GM04504 (cell line): ENCODE data around the gene SCAMP4.
"Not testable (repeated sequence)": the region's sequence is repeated elsewhere in the genome, so short reads cannot be mapped to it uniquely, and the experiment has no call there.

Source experiments
- DNase-seq: peaks from one replicate; pipeline ENCODE4 v3.0.0-alpha.2; 2012; ENCODE audit warnings: low read depth

Gene SCAMP4

GRCh38 chr19:1882786-1883692, 22.2 kb upstream of the SCAMP4 start:
- no peak for DNase-seq

- no peak for DNase-seq
Observed at GRCh38 chr19:1883784-1884183, 21.4 kb upstream of the SCAMP4 start.

GRCh38 chr19:1884291-1884718, 20.9 kb upstream of the SCAMP4 start:
- DNase-seq: no peak

GRCh38 chr19:1884719-1885334, 20.4 kb upstream of the SCAMP4 start:
- DNase-seq: no peak

GRCh38 chr19:1885398-1886119, 19.6 kb upstream of the SCAMP4 start, which contains the start of gene ABHD17A:
TSS of gene ABHD17A (minus strand) at chr19:1885496. CDS start at chr19:1881566, 3,930 bp downstream.
- peak; percentile 86 for DNase-seq

- not testable (repeated sequence) for DNase-seq
Observed at GRCh38 chr19:1886360-1886759, 18.8 kb upstream of the SCAMP4 start.

- no peak for DNase-seq
Observed at GRCh38 chr19:1888385-1888784, 16.8 kb upstream of the SCAMP4 start.

GRCh38 chr19:1889907-1890306, 15.3 kb upstream of the SCAMP4 start:
- no peak for DNase-seq

- DNase-seq: no peak
Observed at GRCh38 chr19:1893791-1894190, 11.4 kb upstream of the SCAMP4 start.

GRCh38 chr19:1896508-1896907, 8.7 kb upstream of the SCAMP4 start:
- no peak for DNase-seq

GRCh38 chr19:1901940-1902404, 3.2 kb upstream of the SCAMP4 start:
- no peak for DNase-seq

- DNase-seq: no peak
Observed at GRCh38 chr19:1902923-1903322, 2.3 kb upstream of the SCAMP4 start.

- DNase-seq: no peak
Observed at GRCh38 chr19:1904860-1905109, 414 bp upstream of the SCAMP4 start.

- DNase-seq: no peak
Observed at GRCh38 chr19:1905863-1906375, 720 bp downstream of the SCAMP4 start.

GRCh38 chr19:1906985-1907562, 1.9 kb downstream of the SCAMP4 start:
- no peak for DNase-seq

GRCh38 chr19:1907563-1908363, 2.6 kb downstream of the SCAMP4 start:
- DNase-seq: no peak

GRCh38 chr19:1908364-1908678, 3.1 kb downstream of the SCAMP4 start:
- no peak for DNase-seq

GRCh38 chr19:1909761-1910080, 4.5 kb downstream of the SCAMP4 start:
- DNase-seq: no peak

- no peak for DNase-seq
Observed at GRCh38 chr19:1910177-1910576, 5.0 kb downstream of the SCAMP4 start.

- no peak for DNase-seq
Observed at GRCh38 chr19:1911098-1911497, 5.9 kb downstream of the SCAMP4 start.

GRCh38 chr19:1911995-1912394, 6.8 kb downstream of the SCAMP4 start:
- no peak for DNase-seq
